Left forelimb (tissue), 1 donor: ENCODE results near the gene TKTL2.
"Not testable (repeated sequence)": the region's sequence is repeated elsewhere in the genome, so short reads cannot be mapped to it uniquely, and the experiment has no call there.

Source experiments
- DNase-seq: peaks from one replicate; pipeline ENCODE4 v3.0.0-alpha.2; 2018; ENCODE audit warnings: low spot score

The TKTL2 gene

GRCh38 chr4:163447481-163447880 is 26.1 kb downstream of the TKTL2 start:
- no peak for DNase-seq

GRCh38 chr4:163447023-163447422 is 26.5 kb downstream of the TKTL2 start:
- not testable (repeated sequence) for DNase-seq

DNA sequence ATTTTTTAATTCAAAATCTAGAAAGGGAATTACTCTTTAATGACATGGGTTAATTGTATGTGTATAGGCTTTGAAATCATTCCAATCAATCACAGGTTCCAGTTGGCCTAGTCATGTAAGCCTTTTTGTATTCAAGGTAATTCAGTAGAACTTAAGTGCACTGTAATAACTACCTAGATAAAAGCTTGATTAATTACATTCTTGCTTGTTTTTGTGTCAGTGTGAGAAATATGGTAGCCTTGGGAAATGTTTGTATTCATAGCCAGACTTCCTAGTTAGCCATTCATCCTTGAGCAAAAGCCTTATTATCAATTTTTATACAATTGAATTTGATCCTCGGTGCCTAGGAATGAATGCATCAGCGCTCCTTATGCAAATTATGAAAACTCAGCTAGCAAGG is 33.5 kb downstream of the TKTL2 start:
- no peak for DNase-seq
